Measurements from ENCODE around the gene SPATA31D4.

- TF ChIP-seq POLR2A (IDR thresholded peaks at IDR 0.05) (no peak), CTCF (IDR thresholded peaks at IDR 0.05) (no peak), EP300 (IDR thresholded peaks at IDR 0.05) (no peak)
These were observed 12.3 kb upstream of the SPATA31D4 start for GRCh38 chr9:81915801-81916505.

Measured in ovary (tissue), 3 donors.